Stimulated activated CD8-positive, alpha-beta memory T cell treated with anti-CD3 and anti-CD28 coated beads, Interleukin-4, amount 100 ng/mL, for 24 hours (primary cell): ENCODE results near the gene FCAMR.

Experiments
- DNase-seq: peaks from one replicate; pipeline ENCODE4 v3.0.0-alpha.2; 2020; ENCODE audit warnings: low read depth

The FCAMR gene

DNA sequence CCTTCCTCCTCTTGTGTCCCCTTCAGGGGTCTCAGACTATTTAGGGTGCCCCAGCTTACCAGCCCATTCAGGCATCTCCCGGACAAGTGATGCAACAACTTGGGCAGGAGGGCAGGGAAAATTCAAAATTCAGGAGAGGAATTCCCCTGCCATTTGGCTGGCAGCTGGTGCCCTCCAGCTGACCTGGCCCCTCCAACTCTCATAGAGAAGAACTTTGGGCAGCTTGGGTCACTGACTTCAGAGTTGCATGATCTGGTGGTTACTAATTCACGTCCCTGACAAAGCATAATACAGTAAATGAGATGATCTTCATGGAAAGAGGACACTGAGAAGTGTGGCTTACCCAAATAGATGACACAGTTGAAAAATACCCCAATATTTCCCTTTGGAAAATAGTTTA lies at the start of gene FCAMR:
FCAMR (minus strand) TSS at position 15 of the 400 bp plus-strand sequence. CDS start 335 bp downstream, outside the sequence.
- DNase-seq = no peak

DNA sequence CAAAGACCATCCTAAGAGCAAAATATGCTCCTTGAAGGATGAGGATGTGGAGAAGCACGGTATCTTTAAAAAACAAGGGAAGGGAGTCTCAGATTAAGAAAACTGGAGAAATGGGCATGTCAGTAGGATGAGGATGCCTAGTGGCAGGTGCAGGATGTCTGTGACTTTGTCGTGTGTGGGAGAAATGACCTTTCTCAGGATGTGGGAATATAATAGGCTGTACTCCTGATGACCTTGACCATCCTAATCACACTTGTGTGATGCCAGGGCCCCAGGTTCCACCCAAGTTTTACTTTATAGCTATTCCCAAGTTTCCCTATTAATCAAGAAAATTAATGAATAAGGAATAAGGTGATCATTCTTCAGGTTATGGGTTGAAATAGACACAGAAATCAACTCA lies 49.4 kb upstream of the FCAMR start:
- no peak for DNase-seq

DNA sequence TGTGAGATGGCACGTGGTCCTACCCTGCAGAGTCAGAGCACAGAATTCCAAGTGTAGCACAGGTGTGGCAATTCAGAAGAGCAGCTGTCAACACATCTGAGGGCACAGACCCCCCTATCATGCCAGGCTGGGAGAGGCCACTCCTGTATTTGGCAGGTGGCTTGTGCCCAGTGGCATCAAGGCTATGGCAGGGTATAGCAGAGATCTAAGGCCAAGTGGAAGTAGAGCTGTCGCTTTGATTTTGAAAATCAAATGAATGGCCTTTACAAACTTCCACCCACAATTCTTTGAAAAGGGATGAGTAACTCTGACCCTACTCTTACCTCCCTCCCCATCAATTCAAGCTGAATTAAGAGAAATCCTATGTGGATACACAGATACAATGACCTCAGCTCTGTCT lies 48.9 kb upstream of the FCAMR start:
- DNase-seq = no peak

- DNase-seq = no peak
Observed at GRCh38 chr1:207018707-207019106, 48.4 kb upstream of the FCAMR start.

DNA sequence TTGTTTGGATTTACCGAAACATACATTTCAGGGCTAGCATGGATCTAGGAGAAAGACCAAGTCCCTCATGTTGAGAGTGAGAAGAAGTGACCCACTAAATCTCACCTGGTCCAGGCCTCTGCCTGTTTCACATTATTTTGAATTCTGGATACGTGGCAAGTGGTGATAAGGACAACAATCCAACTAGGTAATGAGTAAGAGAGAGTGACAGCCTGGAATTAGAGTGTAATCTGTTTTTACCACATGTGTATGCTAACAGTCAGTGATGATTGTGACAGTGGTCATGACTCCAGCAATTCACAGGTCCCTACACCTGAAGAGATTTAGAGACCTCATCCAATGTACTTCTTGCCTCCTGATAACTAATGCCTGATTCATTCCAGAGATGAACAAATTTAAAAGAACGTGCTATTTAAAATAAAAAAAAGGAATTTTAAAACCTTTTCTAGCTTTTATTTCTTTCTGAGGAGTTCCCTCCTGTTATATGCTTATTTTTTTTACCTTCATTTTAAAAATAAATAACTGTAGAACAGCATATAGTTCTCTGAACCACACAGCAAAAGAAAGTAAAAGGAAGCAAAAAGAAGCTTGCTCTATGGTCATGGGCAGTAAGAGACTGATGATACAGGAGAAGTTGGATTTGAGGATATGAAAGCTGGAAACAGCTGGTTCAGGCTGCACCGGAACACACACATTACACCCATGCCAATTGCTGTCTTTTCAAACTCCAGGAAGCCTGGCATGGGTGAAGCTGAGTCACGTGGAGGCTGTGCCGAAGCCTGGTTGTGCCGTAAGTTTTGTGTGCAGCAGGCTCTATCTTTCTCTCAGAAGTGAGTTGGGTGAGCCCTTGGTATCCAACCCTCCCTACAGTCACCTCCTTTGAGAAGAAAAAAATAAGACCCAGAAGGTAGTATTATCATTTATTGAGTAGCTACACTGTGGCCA lies 47.6 kb upstream of the FCAMR start:
- DNase-seq = no peak

- no peak for DNase-seq
Observed at GRCh38 chr1:207015791-207016190, 45.5 kb upstream of the FCAMR start.

- DNase-seq = no peak
Observed at GRCh38 chr1:207014728-207015127, 44.5 kb upstream of the FCAMR start.

DNA sequence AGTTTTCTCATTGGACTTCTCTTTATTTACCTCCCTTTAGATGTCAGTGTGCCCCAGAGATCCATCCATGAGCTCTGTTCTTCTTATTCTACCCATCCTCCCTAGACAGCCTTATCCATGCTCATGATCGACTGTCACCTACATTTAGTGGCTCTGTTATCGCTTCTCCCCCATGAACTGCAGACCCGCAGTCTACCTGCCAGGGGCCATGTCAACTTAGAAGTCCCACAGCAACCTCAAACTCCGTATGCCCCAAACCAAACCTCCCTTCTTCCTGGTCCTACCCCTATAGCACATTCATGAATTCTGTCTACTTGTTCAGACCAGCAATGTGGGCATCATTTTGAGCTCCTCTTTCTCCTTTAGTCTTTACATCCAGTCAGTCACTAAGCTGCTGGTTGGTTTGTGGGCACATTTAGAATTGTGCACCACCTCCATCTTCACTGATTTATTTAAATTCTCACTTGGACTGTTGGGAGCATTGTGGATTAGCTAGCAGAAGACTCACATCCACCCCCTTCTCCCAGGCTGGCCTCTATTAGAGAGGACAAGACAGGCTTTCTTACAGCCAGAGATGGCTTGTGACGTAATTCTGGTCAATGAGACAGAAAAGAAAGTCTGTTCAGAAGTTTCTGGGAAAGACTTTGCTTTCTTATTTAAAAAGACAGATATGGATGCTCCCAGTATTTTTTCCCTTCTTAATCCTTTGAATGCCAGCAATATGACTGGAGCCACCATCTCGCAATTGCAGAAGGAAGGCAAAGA lies 43.2 kb upstream of the FCAMR start:
- no peak for DNase-seq

GRCh38 chr1:207010726-207011125 lies 40.5 kb upstream of the FCAMR start:
- no peak for DNase-seq

DNA sequence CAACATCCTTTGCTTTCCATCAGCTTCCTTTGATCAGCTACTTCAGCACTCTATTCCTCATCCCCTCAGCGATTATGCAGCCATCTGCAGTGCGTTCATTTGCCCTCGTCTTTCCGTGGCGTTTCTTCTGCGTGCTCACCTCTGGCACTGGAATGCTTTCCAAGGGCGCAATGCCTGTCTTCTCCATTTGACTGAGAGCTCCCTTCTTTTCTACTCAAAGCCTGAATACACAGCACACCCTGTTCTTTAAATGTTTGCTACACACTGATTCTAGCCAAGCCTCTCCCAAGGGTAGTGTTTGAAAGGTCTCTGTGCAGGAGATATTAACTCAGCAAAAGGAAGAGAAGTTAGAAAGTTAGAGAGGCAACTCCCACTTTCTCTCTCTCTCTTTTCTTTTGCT lies 39.7 kb upstream of the FCAMR start:
- DNase-seq = no peak

DNA sequence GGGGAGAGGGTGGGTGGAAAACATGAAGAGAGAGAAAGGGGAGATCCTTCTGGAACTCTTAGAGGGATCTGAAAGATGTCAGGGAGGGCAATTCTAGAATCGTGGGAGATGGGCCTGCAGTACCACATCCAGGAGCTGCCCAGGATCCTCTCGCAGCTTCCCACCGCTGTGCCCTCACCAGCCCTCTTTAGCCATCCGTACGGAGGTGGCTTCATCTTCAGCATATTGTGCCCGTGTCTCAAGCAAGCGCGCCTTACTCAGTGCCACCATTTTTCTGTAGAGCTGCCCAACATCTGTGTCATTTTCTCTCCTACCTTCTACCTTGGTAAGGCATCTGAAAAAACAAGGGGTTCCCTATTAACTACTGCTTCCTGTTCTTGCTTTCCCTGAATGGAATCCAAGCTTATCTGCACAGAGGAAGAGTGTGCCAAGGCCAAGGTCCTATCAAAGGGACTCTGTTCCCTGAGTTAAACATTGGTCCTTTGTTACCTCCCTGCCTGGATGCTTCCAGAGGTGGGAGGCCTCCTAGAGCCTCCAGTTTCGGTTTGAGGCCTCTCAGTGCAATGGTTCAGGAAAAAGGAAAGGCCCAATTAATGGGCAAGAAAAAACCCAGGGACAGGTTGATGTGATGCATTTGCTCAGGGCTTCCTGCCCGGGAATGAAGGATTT lies 39.1 kb upstream of the FCAMR start:
- DNase-seq = no peak

DNA sequence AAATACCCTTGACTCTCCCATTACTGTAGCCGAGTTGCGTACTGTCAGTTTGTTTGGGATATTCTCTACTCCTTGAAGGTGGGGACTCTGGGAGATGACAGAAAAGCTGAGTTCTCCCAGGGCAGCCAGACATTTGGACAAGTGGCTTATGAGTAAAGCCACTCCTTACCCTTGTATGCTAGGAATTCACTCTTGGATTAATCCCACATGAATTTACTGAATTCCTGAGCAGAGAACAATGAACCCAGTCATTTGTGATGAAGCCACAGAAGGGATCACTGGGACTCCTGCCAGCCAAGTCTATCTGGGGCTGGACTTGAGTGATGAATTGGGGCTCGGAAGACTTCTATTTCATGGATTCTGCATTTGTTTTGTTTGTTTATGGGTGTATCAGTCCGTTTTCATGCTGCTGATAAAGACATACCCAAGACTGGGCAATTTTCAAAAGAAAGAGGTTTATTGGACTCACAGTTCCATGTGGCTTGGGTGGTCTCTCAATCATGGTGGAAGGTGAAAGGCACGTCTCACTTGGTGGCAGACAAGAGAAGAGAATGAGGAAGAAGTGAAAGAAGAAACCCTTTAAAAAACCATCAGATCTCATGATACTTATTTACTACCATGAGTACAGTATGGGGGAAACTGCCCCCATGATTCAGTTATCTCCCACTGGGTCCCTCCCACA lies 37.2 kb upstream of the FCAMR start:
- DNase-seq = no peak

- DNase-seq = no peak
Observed at GRCh38 chr1:207006914-207007313, 36.7 kb upstream of the FCAMR start.

- no peak for DNase-seq
Observed at GRCh38 chr1:207006083-207006482, 35.8 kb upstream of the FCAMR start.

DNA sequence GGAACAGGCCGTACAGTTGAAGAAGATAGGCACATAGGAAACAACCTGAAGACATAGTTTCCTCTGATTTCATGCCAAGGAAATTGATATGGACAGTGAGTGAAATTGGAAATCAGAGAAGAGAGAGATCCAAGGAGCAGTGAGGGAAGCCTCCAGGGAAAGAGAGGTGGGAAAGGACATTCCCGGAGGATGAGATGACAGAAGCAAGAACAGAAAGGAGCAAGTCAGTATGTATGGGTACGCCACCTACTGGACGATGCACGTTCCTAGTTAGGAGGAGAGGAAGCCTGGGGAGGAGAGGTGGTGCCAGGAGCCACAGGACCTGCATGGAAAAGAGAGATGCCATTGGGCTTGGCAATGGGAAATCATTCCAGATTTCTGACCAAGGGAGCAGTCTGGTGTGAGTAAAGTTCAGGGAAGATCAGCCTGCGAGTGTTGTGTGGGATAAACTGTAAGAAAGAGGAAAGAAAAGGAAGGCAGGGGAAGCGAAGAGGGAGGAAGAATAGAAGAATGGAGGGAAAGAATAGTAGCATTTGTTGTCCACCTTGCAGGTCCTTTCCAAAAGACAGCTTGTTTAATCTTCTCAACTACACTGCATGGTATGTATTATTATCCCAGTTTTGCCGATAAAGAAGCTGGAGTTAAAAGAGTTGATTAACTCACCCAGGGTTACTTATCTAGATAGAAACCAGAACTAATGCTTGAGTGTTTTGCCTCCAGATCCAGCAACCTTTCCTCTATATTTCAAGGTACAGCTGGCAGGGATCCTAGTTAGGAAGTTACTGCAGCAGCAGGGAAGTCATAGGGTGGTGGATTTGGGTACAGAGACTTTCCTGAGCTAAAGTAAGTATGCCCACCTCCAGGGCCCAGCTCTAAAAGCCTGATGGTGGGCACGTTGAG lies 34.9 kb upstream of the FCAMR start:
- DNase-seq = no peak

GRCh38 chr1:207003210-207003609 lies 33.0 kb upstream of the FCAMR start:
- no peak for DNase-seq

GRCh38 chr1:207002724-207003146 lies 32.5 kb upstream of the FCAMR start:
- no peak for DNase-seq

DNA sequence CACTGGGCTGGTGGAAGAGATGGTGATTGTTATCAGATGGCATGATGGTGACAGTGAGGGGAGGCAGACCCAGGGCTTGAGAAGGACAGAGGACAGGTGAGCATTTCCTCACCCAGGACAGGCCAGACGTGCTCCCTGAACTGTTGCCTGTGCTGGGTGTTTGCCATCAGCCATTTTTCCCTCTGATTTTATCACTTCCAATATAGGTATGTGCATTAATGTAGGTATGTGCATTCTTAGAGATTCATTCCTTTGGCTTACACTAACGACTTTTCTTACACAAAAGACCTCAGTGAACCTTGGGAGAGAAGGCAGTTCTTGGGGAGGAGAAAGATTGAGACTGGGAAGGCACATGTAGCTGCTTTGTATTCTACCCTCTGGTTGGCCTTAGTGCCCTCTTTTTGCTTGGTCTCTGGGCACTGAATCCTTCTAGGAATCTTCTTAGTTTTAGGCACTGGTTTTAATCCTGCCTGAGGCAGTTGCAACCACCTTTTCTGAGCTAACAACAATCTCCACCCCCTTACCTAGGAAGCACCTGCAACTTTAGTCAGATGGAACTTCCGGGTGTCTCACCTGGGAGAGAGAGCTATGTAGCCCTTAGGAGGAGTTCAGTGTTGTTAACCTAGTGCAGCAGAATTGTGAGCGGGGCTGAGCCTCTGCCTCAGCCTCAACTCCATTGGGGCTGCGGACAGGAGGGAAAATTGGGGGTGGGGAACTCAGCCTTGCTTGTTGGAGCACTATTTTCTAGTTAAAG lies 31.4 kb upstream of the FCAMR start:
- DNase-seq = no peak

GRCh38 chr1:207000651-207001291 lies 30.5 kb upstream of the FCAMR start:
- no peak for DNase-seq

GRCh38 chr1:206998816-206999215 lies 28.6 kb upstream of the FCAMR start:
- DNase-seq = no peak
